KMS-11 (cell line): ENCODE measurements around the gene RIMS3.

Experiments used
- H2AFZ ChIP-seq: fragments of 200-600 bp; sonication (generic); 2 replicates; pipeline ENCODE4 v1.6.1; 2016; ENCODE audit warnings: antibody characterized with exemption, mixed run types, low read depth
- H3K27ac ChIP-seq: fragments of 200-600 bp; sonication (generic); 2 replicates; pipeline ENCODE4 v1.6.1; 2016; ENCODE audit warnings: mild to moderate bottlenecking, mixed run types
- H3K27me3 ChIP-seq: fragments of 200-600 bp; sonication (generic); 2 replicates; pipeline ENCODE4 v1.6.1; 2017; ENCODE audit warnings: mild to moderate bottlenecking, low read depth, mixed run types, moderate library complexity; ENCODE audit not compliant: insufficient read depth
- H3K36me3 ChIP-seq: fragments of 200-600 bp; sonication (generic); 2 replicates; pipeline ENCODE4 v1.6.1; 2017; ENCODE audit warnings: mild to moderate bottlenecking, mixed run types; ENCODE audit not compliant: insufficient read depth
- H3K4me1 ChIP-seq: fragments of 200-600 bp; sonication (generic); 2 replicates; pipeline ENCODE4 v1.6.1; 2016; ENCODE audit warnings: mild to moderate bottlenecking, low read depth, mixed run types; ENCODE audit not compliant: poor library complexity, severe bottlenecking
- H3K4me2 ChIP-seq: fragments of 200-600 bp; sonication (generic); 2 replicates; pipeline ENCODE4 v1.7.0; 2016; ENCODE audit warnings: mild to moderate bottlenecking, mixed run types
- H3K4me3 ChIP-seq: fragments of 200-600 bp; sonication (generic); IDR thresholded peaks from 2 replicates; pipeline ENCODE4 v1.6.1; 2017; ENCODE audit warnings: low read depth, low read length, mixed read lengths; ENCODE audit not compliant: insufficient read depth
- H3K79me2 ChIP-seq: fragments of 200-600 bp; sonication (generic); 2 replicates; pipeline ENCODE4 v1.6.1; 2016; ENCODE audit warnings: low read depth, mixed run types; ENCODE audit not compliant: insufficient read depth
- H3K9ac ChIP-seq: fragments of 200-600 bp; sonication (generic); 2 replicates; pipeline ENCODE4 v1.6.1; 2016; ENCODE audit warnings: mild to moderate bottlenecking, mixed run types
- H4K20me1 ChIP-seq: fragments of 200-600 bp; sonication (generic); 2 replicates; pipeline ENCODE4 v1.6.1; 2016; ENCODE audit warnings: mild to moderate bottlenecking, mixed run types; ENCODE audit not compliant: insufficient read depth
- CTCF ChIP-seq: fragments of 200-600 bp; sonication (generic); conservative IDR thresholded peaks from 2 replicates; pipeline ENCODE4 v1.6.1; 2017; ENCODE audit warnings: low read depth, mild to moderate bottlenecking, antibody characterized with exemption, low read length, moderate library complexity, mixed read lengths

Gene RIMS3

GRCh38 chr1:40651138-40651857 is 14.2 kb downstream of the RIMS3 start:
- Histone ChIP-seq H4K20me1 (no peaks in the 10 kb centered on the region), H3K79me2 (no peaks in the 10 kb centered on the region), H3K27ac (no peak overlapping the region), H2AFZ (no peak overlapping the region), H3K4me3 (no peak overlapping the region), H3K27me3 (no peaks in the 10 kb centered on the region), H3K9ac (no peak overlapping the region), H3K36me3 (no peaks in the 10 kb centered on the region), H3K4me2 (no peak overlapping the region), H3K4me1 (no peaks in the 10 kb centered on the region)
- no peak for TF ChIP-seq CTCF

GRCh38 chr1:40650075-40650474 is 15.4 kb downstream of the RIMS3 start:
- no peak overlapping the region for H3K4me2 ChIP-seq

GRCh38 chr1:40649592-40649930 is 15.9 kb downstream of the RIMS3 start:
- Histone ChIP-seq H3K27me3 (no peaks in the 10 kb centered on the region), H3K9ac (no peak overlapping the region), H3K36me3 (no peaks in the 10 kb centered on the region), H3K79me2 (no peaks in the 10 kb centered on the region), H3K27ac (no peak overlapping the region), H3K4me3 (no peak overlapping the region), H3K4me2 (no peak overlapping the region), H2AFZ (no peak overlapping the region), H4K20me1 (no peaks in the 10 kb centered on the region), H3K4me1 (no peaks in the 10 kb centered on the region)
- no peak for TF ChIP-seq CTCF

More at GRCh38 chr1:40650075-40650474, 15.4 kb downstream of the RIMS3 start:
- H3K27ac ChIP-seq = no peak overlapping the region
- H3K4me1 ChIP-seq = no peaks in the 10 kb centered on the region
- no peak overlapping the region for H3K9ac ChIP-seq
- H3K79me2 ChIP-seq = no peaks in the 10 kb centered on the region
- peak; percentile 41; the same call in 1 of the 2 replicates for TF ChIP-seq CTCF
- H3K4me3 ChIP-seq = no peak overlapping the region
- no peaks in the 10 kb centered on the region for H4K20me1 ChIP-seq
- H3K36me3 ChIP-seq = no peaks in the 10 kb centered on the region
- H2AFZ ChIP-seq = no peak overlapping the region
- no peaks in the 10 kb centered on the region for H3K27me3 ChIP-seq

GRCh38 chr1:40648928-40649591 is 16.4 kb downstream of the RIMS3 start:
- H3K27ac ChIP-seq = no peak overlapping the region
- H3K4me3 ChIP-seq = no peak overlapping the region
- no peak overlapping the region for H3K4me2 ChIP-seq
- no peaks in the 10 kb centered on the region for H3K79me2 ChIP-seq
- TF ChIP-seq CTCF = no peak
- H3K4me1 ChIP-seq = no peaks in the 10 kb centered on the region
- H3K9ac ChIP-seq = no peak overlapping the region
- H3K36me3 ChIP-seq = no peaks in the 10 kb centered on the region
- no peak overlapping the region for H2AFZ ChIP-seq
- no peaks in the 10 kb centered on the region for H3K27me3 ChIP-seq
- H4K20me1 ChIP-seq = no peaks in the 10 kb centered on the region
